PC-3 (cell line): ENCODE data around the gene PLLP. TPM values are rescaled to one million over a fixed set of nuclear protein-coding genes. Genes with fewer than 3 reads are reported as not detected.

Source experiments
- ATAC-seq: fragments of 200-7000 bp; cut with Tn5 transposase; 2 replicates; pipeline ENCODE4 v1.9.1; 2020; ENCODE audit warnings: mild to moderate bottlenecking, moderate library complexity
- BruUV-seq: library from RNA; stranded (reverse); fragments of 400-500 nt; replicated peaks from 2 replicates; lab custom pipeline; 2021; lab: Mats Ljungman, UMichigan
- CTCF ChIA-PET: fragments of 300-600 bp; sonication (Branson Sonifier 250); formaldehyde crosslinking; loops from one replicate; lab custom pipeline; 2022; ENCODE audit warnings: antibody characterized with exemption; lab: Charles Lee
- POLR2A ChIA-PET: fragments of 300-600 bp; sonication (Branson Sonifier 250); formaldehyde crosslinking; loops from one replicate; lab custom pipeline; 2022; ENCODE audit warnings: antibody characterized with exemption; ENCODE audit not compliant: unreplicated experiment; lab: Charles Lee
- DNase-seq: peaks from one replicate; pipeline ENCODE4 v3.0.0-alpha.2; 2015
- H2AFZ ChIP-seq: fragments of 300-600 bp; sonication (generic); 2 replicates; pipeline ENCODE4 v1.6.0; 2016; ENCODE audit warnings: antibody characterized with exemption, low read length
- H3F3A ChIP-seq: fragments of 300-600 bp; sonication (generic); one replicate; pipeline ENCODE4 v1.6.0; 2017; ENCODE audit warnings: antibody characterized with exemption, low read length, control low read depth, mild to moderate bottlenecking; ENCODE audit not compliant: unreplicated experiment
- H3K27ac ChIP-seq: fragments of 300-600 bp; sonication (generic); 2 replicates; pipeline ENCODE4 v1.5.1; 2016; ENCODE audit warnings: mild to moderate bottlenecking, low read length
- H3K27me3 ChIP-seq: fragments of 300-600 bp; sonication (generic); 2 replicates; pipeline ENCODE4 v1.6.1; 2016; ENCODE audit warnings: low read length, mixed read lengths
- H3K36me3 ChIP-seq: fragments of 300-600 bp; sonication (generic); 2 replicates; pipeline ENCODE4 v1.6.1; 2016; ENCODE audit warnings: low read depth, mixed run types, low read length, mixed read lengths
- H3K4me1 ChIP-seq: fragments of 300-600 bp; sonication (generic); 2 replicates; pipeline ENCODE4 v1.5.1; 2016; ENCODE audit warnings: low read length; ENCODE audit not compliant: insufficient read depth
- H3K4me2 ChIP-seq: fragments of 300-600 bp; sonication (generic); 2 replicates; pipeline ENCODE4 v1.6.0; 2016; ENCODE audit warnings: low read length
- H3K4me3 ChIP-seq: fragments of 300-600 bp; sonication (generic); 2 replicates; pipeline ENCODE4 v1.5.1; 2016; ENCODE audit warnings: mild to moderate bottlenecking, low read length, mixed read lengths
- H3K79me2 ChIP-seq: fragments of 300-600 bp; sonication (generic); 2 replicates; pipeline ENCODE4 v1.6.1; 2017; ENCODE audit warnings: low read length, mixed read lengths
- H3K9ac ChIP-seq: fragments of 300-600 bp; sonication (generic); 2 replicates; pipeline ENCODE4 v1.6.0; 2016; ENCODE audit warnings: mild to moderate bottlenecking, low read length
- H3K9me2 ChIP-seq: fragments of 300-600 bp; sonication (generic); replicated peaks from 2 replicates; pipeline ENCODE4 v1.6.1; 2016; ENCODE audit warnings: mixed run types, low read length, mixed read lengths
- H3K9me3 ChIP-seq: fragments of 300-600 bp; sonication (generic); 2 replicates; pipeline ENCODE4 v1.6.1; 2016; ENCODE audit warnings: low read length, mixed read lengths
- H4K20me1 ChIP-seq: fragments of 300-600 bp; sonication (generic); 2 replicates; pipeline ENCODE4 v1.6.1; 2016; ENCODE audit warnings: low read length, mixed read lengths
- CTCF ChIP-seq: fragments of 300-600 bp; sonication (generic); conservative IDR thresholded peaks from 2 replicates; pipeline ENCODE4 v1.5.1; 2017; ENCODE audit warnings: antibody characterized with exemption, low read depth, mild to moderate bottlenecking, low read length
- EZH2 ChIP-seq: fragments of 300-600 bp; sonication (generic); IDR thresholded peaks from one replicate; pipeline ENCODE4 v1.6.1; 2017; ENCODE audit warnings: antibody characterized with exemption, mild to moderate bottlenecking, low read length; ENCODE audit not compliant: unreplicated experiment
- EZH2phosphoT487 ChIP-seq: fragments of 300-600 bp; sonication (generic); IDR thresholded peaks from 2 replicates; pipeline ENCODE4 v1.6.1; 2018; ENCODE audit warnings: mild to moderate bottlenecking, antibody characterized with exemption, low read length, borderline replicate concordance
- intact Hi-C: fragments of 100-400 bp; cut with micrococcal nuclease; formaldehyde crosslinking; loops from 2 replicates; pipeline ENCODE4 v1.9.0; 2023
- total RNA-seq: library from RNA; depleted of rRNA; stranded (reverse); fragments of >200 nt; gene quantifications from 2 replicates; pipeline ENCODE4 v1.2.3, GENCODE V29; 2014

The PLLP gene
- total RNA-seq, 1 experiment from 2014 or later: 1.6 TPM

GRCh38 chr16:57251352-57251751 lies 33.1 kb downstream of the PLLP start:
- Histone ChIP-seq H3K36me3 (peaks cover 13% of the 10 kb centered on the region), H2AFZ (no peak overlapping the region), H3F3A (no peaks in the 10 kb centered on the region), H3K4me2 (no peak overlapping the region), H3K4me3 (no peak overlapping the region), H3K9me2 (no peaks in the 10 kb centered on the region), H3K9me3 (no peaks in the 10 kb centered on the region), H3K27ac (no peak overlapping the region), H4K20me1 (no peaks in the 10 kb centered on the region), H3K27me3 (no peaks in the 10 kb centered on the region), H3K79me2 (peaks cover 5% of the 10 kb centered on the region), H3K9ac (no peak overlapping the region), H3K4me1 (peaks cover 13% of the 10 kb centered on the region)
- CTCF ChIA-PET: no interaction called here
- no TSS peak for BruUV-seq
- POLR2A ChIA-PET: no interaction called here
- DNase-seq: no peak
- intact Hi-C loops: no loop called here
- TF ChIP-seq CTCF: no peak
- no peak for TF ChIP-seq EZH2phosphoT487
- no peak for TF ChIP-seq EZH2
- ATAC-seq: no peak

GRCh38 chr16:57245472-57246113 lies 38.9 kb downstream of the PLLP start:
- no peaks in the 10 kb centered on the region for H3K9me3 ChIP-seq
- no TSS peak for BruUV-seq
- H3K4me2 ChIP-seq: peak overlapping the region; percentile 96
- POLR2A ChIA-PET: interaction anchor here (0.6 kb wide), 2 partner anchors 10 to 47 kb away, joined by 3 read pairs; no protein-coding TSS in a partner anchor
- no peak; the same call in 1 of the 2 replicates for ATAC-seq
- H3K4me1 ChIP-seq: peaks cover 12% of the 10 kb centered on the region; the same call in 1 of the 2 replicates
- DNase-seq: peak; percentile 12
- intact Hi-C loops: loop anchor here (1.0 to 5.0 kb wide), 5 partner anchors 31 to 172 kb away; no protein-coding TSS in a partner anchor
- peak overlapping the region; percentile 37; the same call in 1 of the 2 replicates for H3K27ac ChIP-seq
- peak overlapping the region; percentile 73 for H2AFZ ChIP-seq
- no peaks in the 10 kb centered on the region for H3K27me3 ChIP-seq
- H3K4me3 ChIP-seq: peak overlapping the region; percentile 79
- H3K9me2 ChIP-seq: no peaks in the 10 kb centered on the region
- TF ChIP-seq EZH2: no peak
- TF ChIP-seq CTCF: no peak
- TF ChIP-seq EZH2phosphoT487: no peak
- H3K79me2 ChIP-seq: peaks cover 16% of the 10 kb centered on the region
- peak overlapping the region; percentile 87 for H3K9ac ChIP-seq
- H3K36me3 ChIP-seq: peaks cover 5% of the 10 kb centered on the region
- no peaks in the 10 kb centered on the region for H4K20me1 ChIP-seq
- CTCF ChIA-PET: interaction anchor here (0.6 to 1.3 kb wide), 2 partner anchors 51 to 54 kb away, joined by 3 to 13 read pairs; no protein-coding TSS in a partner anchor
- no peaks in the 10 kb centered on the region for H3F3A ChIP-seq
